ENCODE results near the gene PIK3AP1. TPM values are rescaled to one million over a fixed set of nuclear protein-coding genes. Genes with fewer than 3 reads are reported as not detected.

PIK3AP1 gene
- total and polyA plus RNA-seq, 10 of the 15 experiments (the other 5 are each of a cell fraction or from before 2014, with no cell fraction given) = 26.2 to 306 (median 119) TPM

DNA sequence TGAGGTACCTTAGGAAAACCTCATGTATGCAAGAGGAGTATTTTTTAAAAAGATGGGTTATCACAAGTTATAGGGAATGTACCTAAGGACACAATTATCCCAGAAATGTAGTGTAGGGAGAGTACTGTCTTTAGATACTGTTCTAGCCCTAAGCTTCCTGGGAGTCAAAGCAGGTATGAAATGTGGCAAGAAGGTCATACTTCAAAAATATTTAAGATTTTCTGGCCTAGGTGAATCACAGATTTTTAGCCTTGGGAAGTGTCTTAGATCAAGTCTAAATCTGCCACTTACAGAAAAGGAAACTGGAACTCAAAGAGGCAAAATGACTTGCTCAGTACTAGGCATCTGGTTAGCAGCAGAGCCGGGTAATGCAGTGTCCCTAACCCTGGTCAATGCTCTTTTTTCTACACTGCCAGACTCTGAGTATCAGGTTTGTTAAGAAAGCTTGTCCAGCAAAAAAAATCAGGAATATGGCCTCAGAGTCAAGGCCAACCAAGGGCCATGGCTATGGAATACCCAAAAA, 13.9 kb downstream of the PIK3AP1 start (continued):
- no peak for TF ChIP-seq SKIL (IDR thresholded peaks at IDR 0.05; ENCODE audit: low read depth, poor library complexity, severe bottlenecking)
- no peak for TF ChIP-seq POLR2AphosphoS5 (IDR thresholded peaks at IDR 0.05; ENCODE audit: low read length)
- TF ChIP-seq RUNX3 (IDR thresholded peaks at IDR 0.05; ENCODE audit: low read length) = 0 out of 2 replicates have a peak, but pooled peaks have one; percentile 6
- peak in 1 of 2 experiments; percentile 31; a peak in 1 of 4 replicates for TF ChIP-seq IKZF2 (IDR thresholded peaks at IDR 0.05)
- 0 out of 2 replicates have a peak, but pooled peaks have one; percentile 30 for TF ChIP-seq ZNF217 (IDR thresholded peaks at IDR 0.05)
- no peak for TF ChIP-seq EZH2 (IDR thresholded peaks at IDR 0.05; ENCODE audit: borderline replicate concordance, control insufficient read depth, low read depth, low read length)
- TF ChIP-seq SIN3A (IDR thresholded peaks at IDR 0.05; ENCODE audit: low read depth, low read length) = no peak
- TF ChIP-seq, protein P1, sequence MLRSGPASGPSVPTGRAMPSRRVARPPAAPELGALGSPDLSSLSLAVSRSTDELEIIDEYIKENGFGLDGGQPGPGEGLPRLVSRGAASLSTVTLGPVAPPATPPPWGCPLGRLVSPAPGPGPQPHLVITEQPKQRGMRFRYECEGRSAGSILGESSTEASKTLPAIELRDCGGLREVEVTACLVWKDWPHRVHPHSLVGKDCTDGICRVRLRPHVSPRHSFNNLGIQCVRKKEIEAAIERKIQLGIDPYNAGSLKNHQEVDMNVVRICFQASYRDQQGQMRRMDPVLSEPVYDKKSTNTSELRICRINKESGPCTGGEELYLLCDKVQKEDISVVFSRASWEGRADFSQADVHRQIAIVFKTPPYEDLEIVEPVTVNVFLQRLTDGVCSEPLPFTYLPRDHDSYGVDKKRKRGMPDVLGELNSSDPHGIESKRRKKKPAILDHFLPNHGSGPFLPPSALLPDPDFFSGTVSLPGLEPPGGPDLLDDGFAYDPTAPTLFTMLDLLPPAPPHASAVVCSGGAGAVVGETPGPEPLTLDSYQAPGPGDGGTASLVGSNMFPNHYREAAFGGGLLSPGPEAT (IDR thresholded peaks at IDR 0.05; ENCODE audit: low read depth) = no peak
- no peak for TF ChIP-seq SRF (IDR thresholded peaks at IDR 0.05; ENCODE audit: low read depth in 2 of 2, low read length in 2 of 2)
- TF ChIP-seq KLF5 (IDR thresholded peaks at IDR 0.05; ENCODE audit: partially characterized antibody) = no peak
- TF ChIP-seq, protein P2, sequence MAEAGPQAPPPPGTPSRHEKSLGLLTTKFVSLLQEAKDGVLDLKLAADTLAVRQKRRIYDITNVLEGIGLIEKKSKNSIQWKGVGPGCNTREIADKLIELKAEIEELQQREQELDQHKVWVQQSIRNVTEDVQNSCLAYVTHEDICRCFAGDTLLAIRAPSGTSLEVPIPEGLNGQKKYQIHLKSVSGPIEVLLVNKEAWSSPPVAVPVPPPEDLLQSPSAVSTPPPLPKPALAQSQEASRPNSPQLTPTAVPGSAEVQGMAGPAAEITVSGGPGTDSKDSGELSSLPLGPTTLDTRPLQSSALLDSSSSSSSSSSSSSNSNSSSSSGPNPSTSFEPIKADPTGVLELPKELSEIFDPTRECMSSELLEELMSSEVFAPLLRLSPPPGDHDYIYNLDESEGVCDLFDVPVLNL (IDR thresholded peaks at IDR 0.05; ENCODE audit: low read depth, low read length) = no peak
- no peak for TF ChIP-seq TCF12 (IDR thresholded peaks at IDR 0.05; ENCODE audit: low read depth, low read length)
- no peak for TF ChIP-seq ZBED1 (IDR thresholded peaks at IDR 0.05; ENCODE audit: borderline replicate concordance)
- no peak for TF ChIP-seq HDGF (IDR thresholded peaks at IDR 0.05)
- no peak for TF ChIP-seq NFIC (IDR thresholded peaks at IDR 0.05; ENCODE audit: low read depth, low read length)
- no peak for TF ChIP-seq STAT3 (IDR thresholded peaks at IDR 0.05; ENCODE audit: low read depth, low read length)
- TF ChIP-seq BCL11A (IDR thresholded peaks at IDR 0.05; ENCODE audit: low read depth, low read length) = 0 out of 2 replicates have a peak, but pooled peaks have one; percentile 23
- TF ChIP-seq, protein P3, sequence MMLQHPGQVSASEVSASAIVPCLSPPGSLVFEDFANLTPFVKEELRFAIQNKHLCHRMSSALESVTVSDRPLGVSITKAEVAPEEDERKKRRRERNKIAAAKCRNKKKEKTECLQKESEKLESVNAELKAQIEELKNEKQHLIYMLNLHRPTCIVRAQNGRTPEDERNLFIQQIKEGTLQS (IDR thresholded peaks at IDR 0.05; ENCODE audit: borderline replicate concordance, extremely low read depth, low read depth, low read length) = no peak
- no peak for TF ChIP-seq CTCF (IDR thresholded peaks at IDR 0.05 in 2 of 3, conservative IDR thresholded peaks at IDR 0.05 in 1 of 3; ENCODE audit: control insufficient read depth in 2 of 3, extremely low read depth in 1 of 3, insufficient read depth in 1 of 3, low read depth in 3 of 3, low read length in 3 of 3)
- no peak for TF ChIP-seq MEF2B (IDR thresholded peaks at IDR 0.05; ENCODE audit: partially characterized antibody, poor library complexity, severe bottlenecking)
- TF ChIP-seq KDM1A (IDR thresholded peaks at IDR 0.05; ENCODE audit: borderline replicate concordance) = no peak
- no peak for TF ChIP-seq CHD2 (IDR thresholded peaks at IDR 0.05; ENCODE audit: borderline replicate concordance, low read depth, low read length)
- no peak for TF ChIP-seq CHD1 (IDR thresholded peaks at IDR 0.05; ENCODE audit: low read depth, low read length)
- no peak for TF ChIP-seq BMI1 (IDR thresholded peaks at IDR 0.05; ENCODE audit: borderline replicate concordance)
- TF ChIP-seq FOXM1 (IDR thresholded peaks at IDR 0.05; ENCODE audit: low read depth, low read length) = no peak

Data from GM12878 (cell line).